ENCODE data around the gene TTLL6. TPM values are rescaled to one million over a fixed set of nuclear protein-coding genes. Genes with fewer than 3 reads are reported as not detected.

TTLL6 gene
- total and polyA plus RNA-seq, 2 donors (not counting 3 experiments of a cell fraction or from before 2014, with no cell fraction given) = not detected

GRCh38 chr17:48755356-48755755 lies 61.7 kb downstream of the TTLL6 start:
- peaks cover 53 to 54% of the 10 kb centered on the region in 2 experiments for H3K27me3 ChIP-seq (ENCODE audit: control insufficient read depth in 2 of 2, insufficient read depth in 2 of 2, low read length in 2 of 2)
- H3K4me3 ChIP-seq (replicated peaks in 1 of 3; ENCODE audit: insufficient read depth in 1 of 3, low read depth in 1 of 3, low read length in 3 of 3) = no peak overlapping the region
- H3K4me2 ChIP-seq (ENCODE audit: insufficient read depth, low read length) = no peak overlapping the region
- FAIRE-seq = no peak
- no peaks in the 10 kb centered on the region for H3K9me3 ChIP-seq (replicated peaks; ENCODE audit: control insufficient read depth, insufficient read depth, low read length)
- intact Hi-C loops (cut with micrococcal nuclease) (no loop called here), dilution Hi-C loops (cut with MboI; ENCODE audit: extremely low pct_ligation_motif_present, low sequenced_read_pairs) (loop anchor here (25.0 kb wide), 1 partner anchor 93 kb away; no protein-coding TSS in a partner anchor)
- no peaks in the 10 kb centered on the region for H4K20me1 ChIP-seq (replicated peaks; ENCODE audit: control insufficient read depth, extremely low read depth, insufficient read depth, low read length)
- BruUV-seq (replicated peaks) = no TSS peak
- no peak overlapping the region for H2AFZ ChIP-seq (ENCODE audit: low read depth, low read length)
- no peak overlapping the region for H3K27ac ChIP-seq (ENCODE audit: insufficient read depth, low read depth, low read length)
- no peaks in the 10 kb centered on the region for H3K9me1 ChIP-seq (replicated peaks; ENCODE audit: control insufficient read depth, extremely low read depth, insufficient read depth, low read length)
- H3K79me2 ChIP-seq (ENCODE audit: control insufficient read depth, insufficient read depth, low read length) = no peaks in the 10 kb centered on the region
- ChIA-PET CTCF (interaction anchor here (0.6 to 2.0 kb wide), 3 partner anchors 9 to 123 kb away, joined by 3 to 5 read pairs (median 3); no protein-coding TSS in a partner anchor), POLR2A (interaction anchor here (0.6 kb wide), 1 partner anchor 111 kb away, joined by 9 read pairs; no protein-coding TSS in a partner anchor)
- TF ChIP-seq POLR2A (IDR thresholded peaks at IDR 0.05; ENCODE audit: low read depth, low read length) = no peak
- no peaks in the 10 kb centered on the region for H3K36me3 ChIP-seq (ENCODE audit: control insufficient read depth in 2 of 2, extremely low read depth in 1 of 2, insufficient read depth in 2 of 2, low read length in 2 of 2)
- H3K4me1 ChIP-seq (ENCODE audit: control insufficient read depth, extremely low read depth, insufficient read depth, low read length) = peaks cover 19% of the 10 kb centered on the region
- H3K9ac ChIP-seq (replicated peaks; ENCODE audit: extremely low read depth, insufficient read depth, low read length) = no peak overlapping the region
- DNase-seq (ENCODE audit: low read depth, low spot score) = no peak

DNA sequence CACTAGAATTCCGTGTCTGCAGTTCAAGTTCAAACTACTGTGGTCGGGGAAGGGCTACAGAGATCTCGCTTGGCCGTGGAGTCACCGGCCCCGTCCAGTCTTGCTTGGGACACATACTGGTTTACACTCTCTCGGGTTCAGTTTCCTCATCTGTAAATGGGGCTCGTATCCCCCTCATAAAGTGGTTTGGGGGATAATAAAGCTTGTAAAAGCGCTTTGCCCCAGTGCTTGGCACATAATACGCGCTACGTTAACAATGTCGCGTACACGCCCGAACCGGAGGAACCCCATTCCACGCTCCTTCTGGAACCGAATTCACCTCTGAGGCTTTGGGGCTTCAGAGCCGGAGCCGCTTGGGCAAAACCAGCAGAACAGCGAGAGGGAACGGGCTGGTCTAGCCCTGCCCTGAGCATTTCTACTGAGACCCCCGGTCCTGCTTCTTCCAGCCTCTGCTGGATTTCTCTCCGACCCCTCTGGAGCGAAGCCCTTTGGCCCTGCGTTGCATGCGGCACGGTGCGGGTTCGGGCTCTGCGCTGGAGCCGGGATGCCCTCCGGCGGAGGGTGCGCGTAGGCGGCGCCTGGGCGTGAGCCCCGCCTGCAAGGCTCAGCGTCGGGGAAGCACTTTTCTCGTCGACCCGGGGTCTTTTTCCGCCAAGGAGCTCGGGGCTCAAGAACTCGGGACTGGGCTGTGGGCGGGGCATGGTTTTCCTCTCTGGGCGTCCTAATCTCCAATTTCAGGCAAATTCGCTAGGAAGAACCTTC lies 62.3 kb downstream of the TTLL6 start:
- BruUV-seq (replicated peaks) = no TSS peak
- no peak overlapping the region for H3K27ac ChIP-seq (ENCODE audit: insufficient read depth, low read depth, low read length)

More for the DNA sequence above, 62.3 kb downstream of the TTLL6 start:
- no peaks in the 10 kb centered on the region for H3K9me3 ChIP-seq (replicated peaks; ENCODE audit: control insufficient read depth, insufficient read depth, low read length)
- no peaks in the 10 kb centered on the region for H3K36me3 ChIP-seq (ENCODE audit: control insufficient read depth in 2 of 2, extremely low read depth in 1 of 2, insufficient read depth in 2 of 2, low read length in 2 of 2)
- H3K9me1 ChIP-seq (replicated peaks; ENCODE audit: control insufficient read depth, extremely low read depth, insufficient read depth, low read length) = no peaks in the 10 kb centered on the region
- ChIA-PET POLR2A (no interaction called here), CTCF (interaction anchor here (1.2 kb wide), 1 partner anchor 11 kb away, joined by 3 read pairs; no protein-coding TSS in a partner anchor)
- H3K9ac ChIP-seq (replicated peaks; ENCODE audit: extremely low read depth, insufficient read depth, low read length) = no peak overlapping the region
- intact Hi-C loops (cut with micrococcal nuclease) = no loop called here
- peaks cover 21% of the 10 kb centered on the region for H3K4me1 ChIP-seq (ENCODE audit: control insufficient read depth, extremely low read depth, insufficient read depth, low read length)
- DNase-seq (ENCODE audit: low read depth, low spot score) (no peak), FAIRE-seq (no peak)
- no peak overlapping the region for H3K4me3 ChIP-seq (replicated peaks in 1 of 3; ENCODE audit: insufficient read depth in 1 of 3, low read depth in 1 of 3, low read length in 3 of 3)
- H3K27me3 ChIP-seq (ENCODE audit: control insufficient read depth in 2 of 2, insufficient read depth in 2 of 2, low read length in 2 of 2) = peaks cover 60% of the 10 kb centered on the region in 2 experiments
- no peaks in the 10 kb centered on the region for H3K79me2 ChIP-seq (ENCODE audit: control insufficient read depth, insufficient read depth, low read length)
- H3K4me2 ChIP-seq (ENCODE audit: insufficient read depth, low read length) = peak overlapping the region; percentile 31
- dilution Hi-C loops (cut with MboI; ENCODE audit: extremely low pct_ligation_motif_present, low sequenced_read_pairs) = loop anchor here (25.0 kb wide), 1 partner anchor 92 kb away; no protein-coding TSS in a partner anchor
- no peak overlapping the region for H2AFZ ChIP-seq (ENCODE audit: low read depth, low read length)
- TF ChIP-seq, protein P1, sequence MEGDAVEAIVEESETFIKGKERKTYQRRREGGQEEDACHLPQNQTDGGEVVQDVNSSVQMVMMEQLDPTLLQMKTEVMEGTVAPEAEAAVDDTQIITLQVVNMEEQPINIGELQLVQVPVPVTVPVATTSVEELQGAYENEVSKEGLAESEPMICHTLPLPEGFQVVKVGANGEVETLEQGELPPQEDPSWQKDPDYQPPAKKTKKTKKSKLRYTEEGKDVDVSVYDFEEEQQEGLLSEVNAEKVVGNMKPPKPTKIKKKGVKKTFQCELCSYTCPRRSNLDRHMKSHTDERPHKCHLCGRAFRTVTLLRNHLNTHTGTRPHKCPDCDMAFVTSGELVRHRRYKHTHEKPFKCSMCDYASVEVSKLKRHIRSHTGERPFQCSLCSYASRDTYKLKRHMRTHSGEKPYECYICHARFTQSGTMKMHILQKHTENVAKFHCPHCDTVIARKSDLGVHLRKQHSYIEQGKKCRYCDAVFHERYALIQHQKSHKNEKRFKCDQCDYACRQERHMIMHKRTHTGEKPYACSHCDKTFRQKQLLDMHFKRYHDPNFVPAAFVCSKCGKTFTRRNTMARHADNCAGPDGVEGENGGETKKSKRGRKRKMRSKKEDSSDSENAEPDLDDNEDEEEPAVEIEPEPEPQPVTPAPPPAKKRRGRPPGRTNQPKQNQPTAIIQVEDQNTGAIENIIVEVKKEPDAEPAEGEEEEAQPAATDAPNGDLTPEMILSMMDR (IDR thresholded peaks at IDR 0.05; ENCODE audit: extremely low read depth in 1 of 2, insufficient read depth in 1 of 2, low read depth in 1 of 2, low read length in 2 of 2) = no peak
- peak; percentile 81 for TF ChIP-seq EZH2 (IDR thresholded peaks at IDR 0.05; ENCODE audit: borderline replicate concordance, low read depth, low read length, severe bottlenecking)
- no peaks in the 10 kb centered on the region for H4K20me1 ChIP-seq (replicated peaks; ENCODE audit: control insufficient read depth, extremely low read depth, insufficient read depth, low read length)
